ENCODE results near the gene HOXB5.

Gene HOXB5

DNA sequence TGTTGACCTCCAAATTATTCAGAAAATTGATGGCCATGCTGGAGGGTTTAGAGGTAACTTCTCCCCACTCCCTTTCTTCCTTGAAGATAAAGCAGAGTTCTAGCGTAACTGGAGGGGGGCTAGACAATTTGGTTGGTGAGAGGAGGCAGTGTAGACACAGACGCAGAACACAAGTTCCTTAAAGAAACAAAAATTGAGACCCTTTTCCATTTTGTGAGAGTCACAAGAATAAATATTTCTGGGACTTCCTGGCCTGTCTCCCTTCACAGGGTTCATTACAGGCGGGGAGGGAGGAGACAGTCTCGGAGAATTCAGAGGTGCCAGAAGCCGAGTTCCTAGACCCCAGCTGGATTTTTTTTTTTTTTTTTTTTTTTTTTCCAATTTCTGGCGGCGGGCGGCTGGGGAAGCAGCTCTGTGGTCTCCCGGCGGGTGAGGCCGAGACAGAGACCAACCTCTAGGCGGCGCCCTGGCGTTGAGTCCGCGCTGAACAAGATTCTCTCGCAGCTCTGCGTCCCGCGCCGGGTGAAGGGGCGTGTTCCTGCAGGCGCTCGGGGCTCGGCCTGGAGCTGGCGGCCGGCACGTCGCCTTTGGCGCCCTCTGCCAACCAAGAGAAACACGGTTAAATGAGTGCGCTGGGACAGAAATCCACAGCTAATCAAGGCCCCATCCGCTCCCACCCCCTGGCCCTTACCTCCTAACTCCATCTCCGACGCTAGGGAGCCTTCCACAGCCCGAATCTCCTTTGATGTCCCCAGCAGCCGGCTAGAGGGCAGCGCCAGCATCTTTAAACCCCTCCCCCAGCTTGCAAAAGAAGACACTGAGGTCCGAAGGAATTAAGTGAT lies 42.8 kb upstream of the HOXB5 start:
- Histone ChIP-seq H3K4me3 (no peak overlapping the region), H4K20me1 (peaks cover 99% of the 10 kb centered on the region), H3K27me3 (peaks cover 100% of the 10 kb centered on the region), H3K9me3 (no peaks in the 10 kb centered on the region; the same call in 1 of the 2 replicates), H3K27ac (no peak overlapping the region), H3K9ac (no peak overlapping the region), H3K4me1 (no peaks in the 10 kb centered on the region), H3K4me2 (no peak overlapping the region; the same call in 1 of the 2 replicates), H3K36me3 (no peaks in the 10 kb centered on the region)
- TF ChIP-seq Cebpa-rat (IDR thresholded peaks at IDR 0.05) = no peak

DNA sequence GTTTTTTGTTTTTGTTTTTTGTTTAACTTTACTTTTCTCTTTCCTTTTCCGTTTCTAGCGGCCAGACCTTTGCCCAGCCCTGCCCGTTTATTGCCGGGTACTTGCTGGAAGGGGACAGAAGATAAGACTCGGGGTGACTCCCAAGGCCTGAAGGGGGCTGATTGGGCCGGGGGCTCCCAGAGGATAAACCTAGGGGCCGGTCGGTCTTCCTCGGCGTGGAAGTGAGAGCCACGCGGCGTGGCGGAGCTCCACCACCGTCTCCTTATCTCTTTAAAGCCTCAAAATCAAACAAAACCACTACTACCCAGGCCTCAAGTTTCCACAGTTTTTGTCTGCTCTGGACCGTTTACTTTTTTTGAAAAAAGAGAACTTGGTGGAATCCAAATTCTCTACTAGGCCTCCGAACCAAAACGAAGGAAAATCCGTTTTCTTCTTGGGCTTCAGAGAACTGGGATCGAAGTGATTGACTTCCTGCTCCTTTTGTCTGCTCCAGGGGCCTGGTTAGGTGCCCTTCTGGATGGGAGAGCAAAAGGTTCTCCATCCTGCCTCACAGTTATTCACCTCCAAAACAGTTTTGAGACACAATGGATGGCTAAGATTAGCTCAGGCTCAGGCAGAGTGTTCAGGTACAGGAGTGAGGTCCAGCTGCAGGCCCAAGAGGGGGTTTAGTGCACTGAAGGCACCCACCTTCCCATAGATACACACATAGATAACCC lies 41.1 kb upstream of the HOXB5 start:
- Histone ChIP-seq H4K20me1 (peaks cover 100% of the 10 kb centered on the region), H3K9me3 (no peaks in the 10 kb centered on the region; the same call in 1 of the 2 replicates), H3K27me3 (peaks cover 100% of the 10 kb centered on the region), H3K9ac (no peak overlapping the region), H3K4me1 (no peaks in the 10 kb centered on the region), H3K4me2 (no peak overlapping the region), H3K36me3 (no peaks in the 10 kb centered on the region), H3K4me3 (no peak overlapping the region), H3K27ac (no peak overlapping the region)
- no peak for TF ChIP-seq Cebpa-rat (IDR thresholded peaks at IDR 0.05)

DNA sequence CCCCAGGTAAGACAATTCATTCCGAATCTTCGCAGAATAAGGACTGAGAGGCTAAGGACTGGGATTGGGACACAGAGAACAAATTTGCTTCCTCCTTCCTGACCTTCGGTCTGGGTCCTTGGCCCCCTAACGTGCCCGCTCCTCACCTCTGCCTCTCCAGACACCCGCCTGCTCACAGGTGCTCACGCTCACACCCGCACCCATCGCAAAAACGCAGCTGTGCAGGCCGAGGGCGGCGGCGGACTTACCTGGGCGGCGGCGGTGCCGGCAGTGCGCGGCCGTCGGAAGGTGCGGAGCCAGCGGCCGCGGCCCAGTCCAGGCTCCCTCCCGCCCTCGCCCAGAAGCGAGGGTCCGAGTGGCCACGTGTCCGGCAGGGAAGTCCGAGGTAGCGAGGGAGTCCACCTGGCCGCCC lies 39.7 kb upstream of the HOXB5 start:
- Histone ChIP-seq H3K9ac (no peak overlapping the region), H3K4me3 (no peak overlapping the region), H3K36me3 (no peaks in the 10 kb centered on the region), H3K4me1 (no peaks in the 10 kb centered on the region), H3K27me3 (peaks cover 100% of the 10 kb centered on the region), H4K20me1 (peaks cover 100% of the 10 kb centered on the region), H3K4me2 (no peak overlapping the region), H3K9me3 (no peaks in the 10 kb centered on the region; the same call in 1 of the 2 replicates), H3K27ac (no peak overlapping the region)
- no peak for TF ChIP-seq Cebpa-rat (IDR thresholded peaks at IDR 0.05)

DNA sequence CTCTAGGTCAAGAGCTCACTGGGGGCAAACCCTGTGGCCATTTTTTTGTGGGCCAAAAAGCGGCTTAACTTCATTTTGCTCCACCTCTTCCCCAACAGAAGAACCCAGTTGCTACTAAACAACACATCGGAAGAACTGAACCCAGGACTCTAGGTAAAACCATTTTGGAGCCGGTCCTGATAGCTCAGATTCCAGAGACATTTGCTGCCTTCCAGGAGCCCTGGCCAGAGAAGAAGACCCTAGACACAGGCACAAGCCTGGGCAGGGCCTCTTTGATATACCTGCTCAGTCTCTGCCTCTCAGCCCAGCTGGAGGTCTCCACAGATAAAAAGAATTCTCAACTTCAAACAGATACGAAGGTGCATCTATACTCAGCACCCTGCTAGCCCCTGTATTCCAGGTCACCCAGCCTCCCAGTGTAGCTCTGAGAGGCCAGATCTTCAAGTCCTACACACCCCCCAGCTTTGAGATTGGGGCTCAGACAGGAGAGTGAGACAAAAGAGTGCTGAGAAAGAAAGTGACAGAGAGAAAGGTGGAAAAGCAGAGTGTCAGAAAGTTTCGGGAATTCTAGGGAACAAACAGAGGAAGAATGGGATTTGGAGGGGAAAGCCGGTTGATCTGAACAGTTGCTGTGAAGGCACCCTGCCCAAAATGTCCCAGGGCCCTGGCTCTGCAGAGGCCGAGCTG lies 39.1 kb upstream of the HOXB5 start:
- Histone ChIP-seq H3K4me3 (no peak overlapping the region), H4K20me1 (peaks cover 100% of the 10 kb centered on the region), H3K9me3 (no peaks in the 10 kb centered on the region; the same call in 1 of the 2 replicates), H3K27ac (no peak overlapping the region), H3K4me2 (no peak overlapping the region), H3K4me1 (no peaks in the 10 kb centered on the region), H3K36me3 (no peaks in the 10 kb centered on the region), H3K9ac (no peak overlapping the region), H3K27me3 (peaks cover 100% of the 10 kb centered on the region)
- no peak for TF ChIP-seq Cebpa-rat (IDR thresholded peaks at IDR 0.05)

DNA sequence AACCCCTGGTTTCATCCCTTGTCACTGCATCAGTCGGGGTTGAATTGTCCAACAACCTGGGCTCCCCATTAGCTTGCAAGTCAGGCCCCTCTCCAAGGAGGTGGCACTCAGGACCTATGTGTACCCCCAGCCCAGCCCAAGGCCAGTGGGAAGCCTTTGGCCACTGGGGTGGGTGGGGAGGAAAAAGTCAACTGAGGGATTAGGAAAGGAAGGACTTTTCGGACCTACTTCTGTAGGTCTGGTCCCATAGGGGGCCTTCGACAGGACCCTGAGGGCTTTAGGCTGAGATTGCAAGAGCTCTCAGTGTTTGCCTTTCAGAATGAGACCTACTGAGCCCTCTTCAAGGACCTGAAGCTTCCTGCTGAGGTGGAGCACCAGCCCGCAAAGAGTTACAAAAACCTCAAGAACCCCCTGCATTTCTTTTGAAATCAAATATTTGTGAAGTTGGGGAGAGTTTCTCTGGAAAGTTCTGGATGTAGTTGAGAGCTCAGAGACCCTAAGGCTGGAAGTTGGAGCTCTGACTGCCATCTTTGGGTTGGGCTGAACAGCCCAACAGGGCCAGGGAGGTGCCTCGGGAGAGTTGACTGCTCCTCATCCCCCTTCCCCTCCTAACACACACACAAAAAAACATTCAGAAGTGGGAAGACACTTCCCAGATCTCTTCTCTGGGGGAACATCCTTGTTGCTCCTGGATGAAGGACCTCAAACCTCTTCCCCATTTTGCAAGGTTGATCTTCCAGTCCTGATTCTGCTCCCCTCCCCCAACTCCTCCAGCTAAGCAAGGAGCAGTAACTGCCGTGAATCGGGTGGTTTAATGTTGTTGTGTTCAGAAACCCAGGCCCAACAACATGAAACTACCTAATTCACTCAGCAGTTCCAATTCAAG lies 38.4 kb upstream of the HOXB5 start:
- no peaks in the 10 kb centered on the region; the same call in 1 of the 2 replicates for H3K9me3 ChIP-seq
- no peak overlapping the region for H3K27ac ChIP-seq
- no peak for TF ChIP-seq Cebpa-rat (IDR thresholded peaks at IDR 0.05)
- H4K20me1 ChIP-seq = peaks cover 100% of the 10 kb centered on the region
- no peak overlapping the region for H3K4me3 ChIP-seq
- no peak overlapping the region for H3K4me2 ChIP-seq
- peaks cover 100% of the 10 kb centered on the region for H3K27me3 ChIP-seq
- H3K9ac ChIP-seq = no peak overlapping the region
- H3K4me1 ChIP-seq = no peaks in the 10 kb centered on the region
- H3K36me3 ChIP-seq = no peaks in the 10 kb centered on the region

DNA sequence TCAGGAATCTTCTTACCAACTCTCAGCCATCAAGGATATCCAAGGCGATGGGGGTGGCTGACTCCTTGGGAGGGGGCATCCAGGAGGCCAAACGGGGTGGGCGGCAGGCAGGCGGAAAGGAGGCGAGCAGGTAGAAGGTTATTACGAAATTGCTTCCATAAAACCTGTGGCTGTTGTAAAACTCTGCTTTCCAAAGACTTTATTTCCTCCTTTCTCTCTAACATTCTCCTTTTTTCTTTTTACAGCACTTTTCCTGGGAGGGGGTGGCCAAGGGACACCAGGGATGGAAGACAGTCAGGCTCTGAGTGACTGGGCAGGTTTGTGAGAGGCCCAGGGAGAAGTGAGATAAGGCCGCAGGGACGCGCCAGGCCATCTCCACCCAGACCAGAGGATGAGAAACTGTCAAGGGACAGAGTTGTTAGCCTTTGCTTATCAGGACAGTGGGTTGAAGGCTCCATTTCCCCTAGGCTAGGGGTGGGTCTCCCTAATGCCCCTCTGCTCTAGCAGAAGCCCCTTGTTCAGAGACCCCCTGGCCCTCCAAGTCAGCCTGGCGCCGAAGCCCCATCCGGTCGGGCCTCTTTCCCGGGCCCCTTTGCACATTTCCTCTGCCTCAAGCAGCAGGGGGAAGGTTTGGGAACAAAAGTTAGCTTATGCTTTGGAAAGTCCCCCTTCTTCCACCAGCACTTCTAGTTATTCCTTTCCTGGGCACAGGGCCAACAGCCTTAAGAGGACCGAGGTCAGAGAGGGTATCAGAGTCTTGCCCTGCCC lies 37.5 kb upstream of the HOXB5 start:
- no peaks in the 10 kb centered on the region; the same call in 1 of the 2 replicates for H3K9me3 ChIP-seq
- TF ChIP-seq Cebpa-rat (IDR thresholded peaks at IDR 0.05) = no peak
- peaks cover 99% of the 10 kb centered on the region for H4K20me1 ChIP-seq
- no peak overlapping the region for H3K9ac ChIP-seq
- peaks cover 100% of the 10 kb centered on the region for H3K27me3 ChIP-seq
- no peaks in the 10 kb centered on the region for H3K4me1 ChIP-seq
- no peak overlapping the region for H3K4me3 ChIP-seq
- H3K36me3 ChIP-seq = no peaks in the 10 kb centered on the region
- H3K4me2 ChIP-seq = no peak overlapping the region
- H3K27ac ChIP-seq = no peak overlapping the region

DNA sequence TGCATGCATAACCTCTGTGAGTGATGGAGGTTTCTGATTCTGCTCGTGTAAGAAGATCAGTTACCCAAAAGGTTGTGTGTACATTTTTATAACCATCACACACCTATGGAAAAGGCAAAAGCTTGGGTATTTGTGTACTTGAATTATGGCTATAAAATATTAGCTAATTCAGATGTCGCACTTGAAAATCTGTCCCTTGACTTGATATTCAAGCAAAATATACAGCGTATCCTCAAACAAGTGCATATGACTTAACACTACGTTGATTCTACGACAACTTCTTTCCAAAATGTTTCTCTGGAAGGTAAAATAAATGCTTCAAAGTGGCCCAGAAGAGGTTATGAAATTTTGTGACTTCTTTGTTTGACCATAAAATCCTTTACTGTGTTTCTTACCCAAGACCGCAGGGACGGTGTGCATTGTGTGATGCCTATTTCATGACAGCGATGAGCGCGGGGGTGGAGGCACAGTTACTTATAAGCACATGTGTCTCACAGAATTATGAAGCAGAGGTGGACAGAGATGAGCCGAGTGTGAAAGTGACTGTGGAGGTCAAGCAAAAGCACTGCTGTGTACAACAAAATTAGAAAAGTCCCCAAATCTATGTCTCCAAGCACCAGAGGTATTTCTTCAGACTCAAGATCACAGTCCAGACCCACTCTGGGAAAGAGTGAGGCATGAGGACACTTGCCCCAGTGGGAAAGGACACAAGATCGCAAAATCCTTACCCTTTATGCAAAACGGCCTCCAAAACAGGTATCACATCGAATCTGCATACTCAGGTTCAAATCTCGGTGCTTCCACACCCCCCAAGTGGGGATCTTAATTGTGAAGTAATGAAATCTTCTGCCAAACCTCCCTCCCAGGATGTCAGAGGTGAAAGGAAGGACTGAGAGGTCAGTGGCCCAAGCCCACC lies 36.7 kb upstream of the HOXB5 start:
- H3K9ac ChIP-seq = no peak overlapping the region
- TF ChIP-seq Cebpa-rat (IDR thresholded peaks at IDR 0.05) = no peak
- peaks cover 100% of the 10 kb centered on the region for H3K27me3 ChIP-seq
- no peak overlapping the region for H3K4me2 ChIP-seq
- H4K20me1 ChIP-seq = peaks cover 99% of the 10 kb centered on the region
- H3K9me3 ChIP-seq = no peaks in the 10 kb centered on the region; the same call in 1 of the 2 replicates
- no peak overlapping the region for H3K4me3 ChIP-seq
- peaks cover 5% of the 10 kb centered on the region; the same call in 1 of the 2 replicates for H3K4me1 ChIP-seq
- no peak overlapping the region for H3K27ac ChIP-seq
- no peaks in the 10 kb centered on the region for H3K36me3 ChIP-seq

DNA sequence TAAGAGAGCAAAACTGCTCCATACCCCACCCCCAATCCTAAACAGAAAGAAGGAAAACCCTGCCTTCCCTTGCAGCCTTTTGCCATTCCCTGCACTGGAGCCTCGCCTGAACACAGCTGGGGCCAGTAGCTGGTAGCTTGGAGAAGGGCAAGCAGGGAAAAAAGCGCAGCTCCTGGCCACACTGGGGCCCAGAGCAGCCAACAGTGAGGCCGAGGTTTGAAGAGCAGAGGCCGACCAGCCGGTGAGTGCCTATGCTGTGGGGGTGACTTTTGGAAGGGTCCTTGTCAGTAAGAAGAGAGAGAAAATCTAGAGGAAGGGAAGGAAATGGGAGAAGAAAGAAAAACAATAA lies 35.8 kb upstream of the HOXB5 start:
- H3K27me3 ChIP-seq = peaks cover 100% of the 10 kb centered on the region
- H3K9ac ChIP-seq = no peak overlapping the region
- H3K4me2 ChIP-seq = no peak overlapping the region
- H3K4me3 ChIP-seq = no peak overlapping the region
- no peaks in the 10 kb centered on the region for H3K36me3 ChIP-seq
- no peaks in the 10 kb centered on the region; the same call in 1 of the 2 replicates for H3K9me3 ChIP-seq
- peaks cover 99% of the 10 kb centered on the region for H4K20me1 ChIP-seq
- no peak overlapping the region for H3K27ac ChIP-seq
- peaks cover 11% of the 10 kb centered on the region; the same call in 1 of the 2 replicates for H3K4me1 ChIP-seq
- TF ChIP-seq Cebpa-rat (IDR thresholded peaks at IDR 0.05) = no peak
